GM18520 (cell line): ENCODE data around the gene WFIKKN2.

Experiments
- ATAC-seq: cut with Tn5 transposase; IDR thresholded peaks from one replicate; pipeline ENCODE4 v1.9.1; 2021; ENCODE audit not compliant: unreplicated experiment

Gene WFIKKN2

GRCh38 chr17:50808413-50808812, 27.0 kb upstream of the WFIKKN2 start:
- ATAC-seq: no peak

- no peak for ATAC-seq
Observed at GRCh38 chr17:50808888-50809287, 26.5 kb upstream of the WFIKKN2 start.

- ATAC-seq: no peak
Observed at GRCh38 chr17:50813583-50813982, 21.8 kb upstream of the WFIKKN2 start.

GRCh38 chr17:50815400-50815799, 20.0 kb upstream of the WFIKKN2 start:
- no peak for ATAC-seq

- ATAC-seq: no peak
Observed at GRCh38 chr17:50816271-50816670, 19.1 kb upstream of the WFIKKN2 start.

- no peak for ATAC-seq
Observed at GRCh38 chr17:50816771-50817751, 18.3 kb upstream of the WFIKKN2 start.

- ATAC-seq: no peak
Observed at GRCh38 chr17:50817838-50818237, 17.5 kb upstream of the WFIKKN2 start.

DNA sequence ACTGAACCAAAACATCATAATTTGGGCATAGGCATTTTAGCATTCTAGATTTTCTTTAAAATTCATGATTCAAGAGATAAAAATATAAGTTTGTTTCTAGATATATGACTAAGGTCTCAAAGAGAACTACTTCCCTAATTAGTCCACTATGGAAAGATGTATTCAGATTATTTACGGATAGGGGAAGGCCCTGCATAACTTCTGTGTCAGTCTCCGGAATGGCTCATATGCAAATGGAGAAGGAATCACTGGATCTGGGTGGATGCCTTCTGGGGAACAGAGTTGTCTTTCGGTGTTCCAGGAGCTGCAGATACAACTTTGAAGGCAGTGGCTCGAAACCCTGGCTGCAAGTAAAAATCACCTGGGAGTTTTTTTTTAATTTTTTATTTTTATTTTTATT, 17.1 kb upstream of the WFIKKN2 start:
- ATAC-seq: no peak

- ATAC-seq: no peak
Observed at GRCh38 chr17:50818921-50819657, 16.3 kb upstream of the WFIKKN2 start.

GRCh38 chr17:50820651-50821050, 14.7 kb upstream of the WFIKKN2 start:
- no peak for ATAC-seq

- ATAC-seq: no peak
Observed at GRCh38 chr17:50822550-50822949, 12.8 kb upstream of the WFIKKN2 start.

DNA sequence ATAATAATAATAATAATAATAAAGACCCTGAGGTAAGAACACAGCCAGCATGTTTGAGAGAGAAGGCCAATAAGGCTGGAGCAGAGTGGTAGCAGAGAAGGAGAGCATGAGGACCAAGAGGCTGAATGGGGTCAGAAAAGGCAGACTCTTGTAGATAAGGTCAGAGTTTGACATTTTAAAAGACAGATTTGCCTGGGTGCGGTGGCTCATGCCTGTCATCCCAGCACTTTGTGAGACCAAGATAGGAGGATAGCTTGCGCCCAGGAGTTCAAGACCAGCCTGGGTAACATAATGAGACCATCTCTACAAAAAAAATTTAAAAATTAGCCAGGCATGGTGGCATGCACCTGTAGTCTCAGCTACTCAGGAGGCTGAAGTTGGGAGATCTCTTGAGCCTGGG, 11.0 kb upstream of the WFIKKN2 start:
- ATAC-seq: no peak

GRCh38 chr17:50825188-50825587, 10.2 kb upstream of the WFIKKN2 start:
- no peak for ATAC-seq

- ATAC-seq: no peak
Observed at GRCh38 chr17:50828508-50829170, 6.7 kb upstream of the WFIKKN2 start.

- no peak for ATAC-seq
Observed at GRCh38 chr17:50829332-50829731, 6.1 kb upstream of the WFIKKN2 start.

- no peak for ATAC-seq
Observed at GRCh38 chr17:50830352-50830751, 5.0 kb upstream of the WFIKKN2 start.

DNA sequence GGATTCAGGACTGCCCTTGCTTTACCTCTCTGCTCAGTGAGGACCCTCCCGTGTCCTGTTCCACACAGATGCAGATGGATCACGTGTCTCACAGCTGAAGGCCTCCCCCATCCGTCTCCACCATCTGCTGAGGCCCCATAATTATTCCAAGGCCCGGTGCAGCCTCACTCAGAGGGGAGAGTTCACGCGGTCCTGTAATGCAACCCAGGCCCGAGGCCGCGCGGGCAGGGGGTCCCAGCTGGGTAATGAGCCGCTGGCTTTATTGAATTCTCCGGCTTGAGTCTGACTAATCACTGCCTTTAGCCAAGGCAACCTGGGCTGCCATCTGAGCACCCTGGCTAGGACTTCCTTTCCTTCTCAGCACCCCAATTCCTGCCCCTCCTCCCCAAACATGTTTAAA, 4.4 kb upstream of the WFIKKN2 start:
- no peak for ATAC-seq

GRCh38 chr17:50831471-50831928, 3.9 kb upstream of the WFIKKN2 start:
- no peak for ATAC-seq

DNA sequence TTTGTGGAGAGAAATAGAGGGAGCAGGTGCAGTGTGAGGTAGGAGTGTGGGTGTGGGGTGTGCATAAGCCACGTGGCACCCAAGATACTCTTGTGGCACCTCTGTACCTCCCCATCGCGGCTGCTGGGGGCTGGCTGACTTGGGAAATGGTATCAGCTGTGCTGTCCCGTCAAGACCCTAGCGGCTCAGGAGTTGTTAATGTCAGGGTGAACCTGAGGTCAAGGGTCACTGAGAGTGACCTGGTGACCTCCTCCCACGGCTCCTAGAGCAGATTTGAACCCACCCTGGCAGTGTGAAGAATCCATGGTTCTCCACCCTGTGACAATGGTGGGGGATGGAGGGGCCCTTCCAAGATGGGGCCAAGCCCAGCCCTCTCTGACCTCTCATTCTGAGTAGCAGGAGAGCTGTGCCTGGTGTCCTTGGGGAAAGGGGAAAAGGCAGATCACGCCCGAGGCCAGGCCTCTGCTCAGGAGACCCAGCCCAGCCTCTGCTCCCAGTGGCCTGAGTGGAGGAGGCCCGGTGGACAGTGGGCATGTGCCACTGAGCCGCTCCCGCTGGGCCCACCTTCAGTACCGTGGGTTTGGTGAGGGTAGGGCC, 3.0 kb upstream of the WFIKKN2 start:
- ATAC-seq: no peak

GRCh38 chr17:50832864-50833381, 2.5 kb upstream of the WFIKKN2 start:
- no peak for ATAC-seq
